Keratinocyte (primary cell): ENCODE data around the gene TMEM161B.

ENCODE experiments used
- CTCF ChIP-seq, 3 experiments: IDR thresholded peaks in 1 of 3; conservative IDR thresholded peaks in 1 of 3; optimal IDR thresholded peaks in 1 of 3; 2 replicates in 2 of 3; 3 replicates in 1 of 3; pipeline versions ENCODE3 to v1.5.1; 2011; ENCODE audit warnings: low read length in 3 of 3, mild to moderate bottlenecking in 3 of 3, moderate library complexity in 2 of 3, control low read depth in 1 of 3, inconsistent platforms in 1 of 3; ENCODE audit not compliant: insufficient read depth in 2 of 3; ENCODE audit errors: extremely low read depth in 1 of 3
- EZH2 ChIP-seq: IDR thresholded peaks from one replicate; pipeline ENCODE4 v1.6.1; 2012; ENCODE audit warnings: inconsistent platforms, mild to moderate bottlenecking, low read length, moderate library complexity

DNA sequence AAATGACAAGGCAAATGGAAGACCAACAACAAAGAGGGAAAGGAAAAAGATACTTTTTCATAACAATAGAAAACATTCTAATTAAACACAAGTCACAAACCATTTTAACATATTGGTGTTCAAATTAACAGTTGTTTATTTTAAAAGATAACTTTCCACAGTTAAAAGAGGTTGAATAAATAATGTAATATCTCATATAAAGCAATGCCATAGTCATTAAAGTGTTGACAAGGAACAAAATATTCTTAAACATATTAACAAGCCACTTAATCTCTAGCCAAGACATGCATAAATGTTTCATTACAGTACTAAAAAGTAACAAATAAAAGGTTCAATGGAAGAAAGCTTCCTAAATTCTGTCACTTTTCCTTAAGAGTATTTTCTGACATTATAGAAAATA, 12.6 kb downstream of the TMEM161B start:
- TF ChIP-seq CTCF (optimal IDR thresholded peaks at IDR 0.05 in 1 of 3, IDR thresholded peaks at IDR 0.05 in 1 of 3, conservative IDR thresholded peaks at IDR 0.05 in 1 of 3; ENCODE audit: extremely low read depth in 1 of 3, insufficient read depth in 2 of 3, low read length in 3 of 3) (no peak), EZH2 (no peak)
